Ishikawa (cell line): ENCODE results near the gene IL10RA.

ENCODE experiments used
- EGR1 ChIP-seq: IDR thresholded peaks from 2 replicates; pipeline ENCODE4 v1.6.1; 2012
- FOXM1 ChIP-seq: IDR thresholded peaks from 2 replicates; pipeline ENCODE4 v1.6.1; 2012; ENCODE audit warnings: low read depth, borderline replicate concordance
- TCF12 ChIP-seq: IDR thresholded peaks from 2 replicates; pipeline ENCODE4 v1.6.1; 2012; ENCODE audit warnings: low read depth
- TF ChIP-seq, protein P1 (sequence below): IDR thresholded peaks from 2 replicates; pipeline ENCODE4 v1.6.1; 2012

DNA sequence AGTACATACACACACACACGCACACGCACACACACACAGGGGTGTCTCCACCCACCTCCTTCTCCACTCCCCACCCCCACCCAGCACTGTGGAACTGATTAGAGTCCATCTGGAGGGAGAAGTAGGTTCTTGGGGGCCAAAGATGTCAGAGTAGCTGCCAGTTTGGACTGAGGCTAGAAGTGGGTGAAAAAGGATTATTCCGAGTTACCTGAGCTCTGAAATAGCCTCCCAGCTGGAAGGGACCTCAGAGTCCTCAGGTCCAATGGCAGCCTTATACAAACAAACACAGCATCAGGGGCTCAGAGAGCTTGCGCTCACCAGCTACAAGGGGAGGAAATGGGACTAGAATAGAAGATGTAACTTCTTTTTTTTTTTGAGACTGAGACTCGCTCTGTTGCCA is 20.8 kb downstream of the IL10RA start:
- TF ChIP-seq FOXM1 (no peak), TCF12 (no peak), EGR1 (no peak)
- TF ChIP-seq, protein P1, sequence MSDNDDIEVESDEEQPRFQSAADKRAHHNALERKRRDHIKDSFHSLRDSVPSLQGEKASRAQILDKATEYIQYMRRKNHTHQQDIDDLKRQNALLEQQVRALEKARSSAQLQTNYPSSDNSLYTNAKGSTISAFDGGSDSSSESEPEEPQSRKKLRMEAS = no peak
